K562 (cell line): ENCODE results near the gene TERC.

ENCODE experiments used
- CEBPZ ChIP-seq: fragments of 150-350 bp; IDR thresholded peaks from 2 replicates; pipeline ENCODE4 v1.6.1; 2014; ENCODE audit warnings: low read depth, mild to moderate bottlenecking, low read length, borderline replicate concordance
- CTCF ChIP-seq, 3 experiments: IDR thresholded peaks in 2 of 3; conservative IDR thresholded peaks in 1 of 3; 2 replicates each; pipeline ENCODE4 v1.5.1; 2011 to 2012; ENCODE audit warnings: low read length in 3 of 3, mild to moderate bottlenecking in 3 of 3, control low read depth in 2 of 3, improper control_type of control experiment in 1 of 3, inconsistent platforms in 1 of 3, low read depth in 1 of 3, mixed read lengths in 1 of 3, moderate library complexity in 1 of 3; ENCODE audit not compliant: insufficient read depth in 2 of 3
- JUND ChIP-seq, 2 experiments: IDR thresholded peaks; 2 replicates in 1 of 2; 3 replicates in 1 of 2; pipeline ENCODE4 v1.6.1; 2011; ENCODE audit warnings: borderline replicate concordance in 2 of 2, low read depth in 2 of 2, low read length in 2 of 2, improper control_type of control experiment in 1 of 2, missing biosample characterization in 1 of 2, missing genetic modification characterization in 1 of 2, missing genetic modification reagents in 1 of 2
- KAT2B ChIP-seq: IDR thresholded peaks from one replicate; pipeline ENCODE4 v1.6.1; 2012; ENCODE audit warnings: low read depth, mild to moderate bottlenecking, control low read depth, inconsistent platforms, low read length, moderate library complexity
- KDM5B ChIP-seq: fragments of 200-600 bp; sonication (generic); IDR thresholded peaks from 2 replicates; pipeline ENCODE4 v1.6.1; 2012; ENCODE audit warnings: low read depth, mild to moderate bottlenecking, moderate library complexity, low read length, control low read depth, inconsistent platforms; ENCODE audit not compliant: insufficient replicate concordance
- NR2C1 ChIP-seq, 2 experiments: fragments of 450-650 bp; IDR thresholded peaks; 2 replicates each; pipeline ENCODE4 v1.6.1; 2017; ENCODE audit warnings: mild to moderate bottlenecking in 2 of 2, antibody characterized with exemption in 1 of 2, inconsistent platforms in 1 of 2, missing compliant biosample characterization in 1 of 2, missing genetic modification characterization in 1 of 2
- PCBP1 ChIP-seq: fragments of 200-400 bp; formaldehyde crosslinking; IDR thresholded peaks from 2 replicates; pipeline ENCODE4 v1.6.1; 2018; ENCODE audit warnings: mild to moderate bottlenecking, low read depth, low read length; ENCODE audit not compliant: poor library complexity, severe bottlenecking
- PRPF4 ChIP-seq: fragments of 200-400 bp; formaldehyde crosslinking; IDR thresholded peaks from one replicate; pipeline ENCODE4 v1.6.1; 2017; ENCODE audit warnings: low read length, low read depth, mild to moderate bottlenecking; ENCODE audit not compliant: insufficient read depth, poor library complexity, severe bottlenecking
- ZBED1 ChIP-seq: IDR thresholded peaks from 2 replicates; pipeline ENCODE4 v1.6.1; 2014
- ZBTB1 ChIP-seq: sonication (generic); formaldehyde crosslinking; IDR thresholded peaks from 2 replicates; pipeline ENCODE4 v1.8.1; 2023; ENCODE audit warnings: missing genetic modification reagents, low read depth, mild to moderate bottlenecking, borderline replicate concordance

- TF ChIP-seq JUND (IDR thresholded peaks at IDR 0.05; ENCODE audit: borderline replicate concordance, low read depth, low read length) (no peak), JUND (tag; IDR thresholded peaks at IDR 0.05; ENCODE audit: borderline replicate concordance, low read depth, low read length) (no peak), ZBTB1 (no peak), PRPF4 (no peak), NR2C1 (IDR thresholded peaks at IDR 0.05) (no peak), NR2C1 (tag; IDR thresholded peaks at IDR 0.05) (no peak), KDM5B (no peak), CTCF (IDR thresholded peaks at IDR 0.05 in 2 of 3, conservative IDR thresholded peaks at IDR 0.05 in 1 of 3; ENCODE audit: insufficient read depth in 2 of 3, low read depth in 1 of 3, low read length in 3 of 3) (no peak), KAT2B (no peak), CEBPZ (no peak), PCBP1 (no peak), ZBED1 (no peak)
Observed at GRCh38 chr3:169813278-169813677, 48.4 kb upstream of the TERC start.
